OCI-LY1 (cell line): ENCODE results near the gene TMPRSS5.

Source experiments
- H2AFZ ChIP-seq: fragments of 200-600 bp; sonication (generic), shearing (Covaris generic); 2 replicates; pipeline ENCODE4 v1.6.0; 2014; ENCODE audit warnings: antibody characterized with exemption, mild to moderate bottlenecking, low read length
- H3F3A ChIP-seq: fragments of 200-600 bp; sonication (generic), shearing (Covaris generic); 2 replicates; pipeline ENCODE4 v1.6.0; 2014; ENCODE audit warnings: mild to moderate bottlenecking, antibody characterized with exemption, low read length, moderate library complexity; ENCODE audit not compliant: insufficient read depth
- H3K27ac ChIP-seq: fragments of 200-600 bp; sonication (generic); 2 replicates; pipeline ENCODE4 v1.5.1; 2014; ENCODE audit warnings: low read length, mixed run types, mild to moderate bottlenecking, low read depth; ENCODE audit not compliant: poor library complexity, severe bottlenecking
- H3K27me3 ChIP-seq: fragments of 200-600 bp; sonication (generic); 2 replicates; pipeline ENCODE4 v1.6.0; 2014; ENCODE audit warnings: antibody characterized with exemption, mild to moderate bottlenecking, low read length, moderate library complexity; ENCODE audit not compliant: insufficient read depth
- H3K36me3 ChIP-seq: fragments of 200-600 bp; sonication (generic); 2 replicates; pipeline ENCODE4 v1.6.1; 2014; ENCODE audit warnings: mild to moderate bottlenecking, antibody characterized with exemption, low read length, moderate library complexity, mixed read lengths; ENCODE audit not compliant: insufficient read depth
- H3K4me1 ChIP-seq: fragments of 200-600 bp; sonication (generic); 2 replicates; pipeline ENCODE4 v1.5.1; 2014; ENCODE audit warnings: mild to moderate bottlenecking, low read length, moderate library complexity; ENCODE audit not compliant: insufficient read depth, severe bottlenecking
- H3K4me2 ChIP-seq: fragments of 200-600 bp; sonication (generic), shearing (Covaris generic); 2 replicates; pipeline ENCODE4 v1.6.1; 2014; ENCODE audit warnings: low read length
- H3K4me3 ChIP-seq: fragments of 200-600 bp; sonication (generic); 2 replicates; pipeline ENCODE4 v1.5.1; 2014; ENCODE audit warnings: low read length, low read depth, mild to moderate bottlenecking, mixed read lengths; ENCODE audit not compliant: poor library complexity, severe bottlenecking
- H3K79me2 ChIP-seq: fragments of 200-600 bp; shearing (Covaris generic); 2 replicates; pipeline ENCODE4 v1.6.1; 2016; ENCODE audit warnings: mixed run types, low read length, mixed read lengths; ENCODE audit not compliant: insufficient read depth
- H3K9ac ChIP-seq: fragments of 200-600 bp; sonication (generic), shearing (Covaris generic); 2 replicates; pipeline ENCODE4 v1.6.1; 2014; ENCODE audit warnings: mild to moderate bottlenecking, low read length, mixed read lengths
- H3K9me2 ChIP-seq: fragments of 200-600 bp; sonication (generic), shearing (Covaris generic); 2 replicates; pipeline ENCODE4 v1.6.1; 2014; ENCODE audit warnings: low read depth, mild to moderate bottlenecking, low read length, mixed read lengths
- H3K9me3 ChIP-seq: fragments of 200-600 bp; shearing (Covaris generic); 2 replicates; pipeline ENCODE4 v1.6.1; 2014; ENCODE audit warnings: low read length, mixed read lengths
- H4K20me1 ChIP-seq: fragments of 200-600 bp; sonication (generic), shearing (Covaris generic); 2 replicates; pipeline ENCODE4 v1.6.0; 2016; ENCODE audit warnings: mild to moderate bottlenecking, low read length; ENCODE audit not compliant: insufficient read depth
- CTCF ChIP-seq: fragments of 200-600 bp; sonication (generic), shearing (Covaris generic); IDR thresholded peaks from 2 replicates; pipeline ENCODE4 v1.5.1; 2017; ENCODE audit warnings: mild to moderate bottlenecking, antibody characterized with exemption, low read length, moderate library complexity, mixed read lengths
- EZH2 ChIP-seq: fragments of 200-600 bp; sonication (generic), shearing (Covaris generic); IDR thresholded peaks from 2 replicates; pipeline ENCODE4 v1.8.0; 2017; ENCODE audit warnings: borderline replicate concordance, mixed run types, mild to moderate bottlenecking, antibody characterized with exemption, low read length, moderate library complexity, mixed read lengths

The TMPRSS5 gene

GRCh38 chr11:113690619-113691569 lies 15.2 kb downstream of the TMPRSS5 start:
- H3K9ac ChIP-seq: no peak overlapping the region
- TF ChIP-seq EZH2 (no peak), CTCF (peak; percentile 78)
- H3K4me2 ChIP-seq: no peak overlapping the region
- H3K27ac ChIP-seq: no peak overlapping the region
- H3K36me3 ChIP-seq: no peaks in the 10 kb centered on the region
- H3K4me3 ChIP-seq: no peak overlapping the region
- H3K9me2 ChIP-seq: no peaks in the 10 kb centered on the region
- H3K79me2 ChIP-seq: no peaks in the 10 kb centered on the region
- H3K27me3 ChIP-seq: no peaks in the 10 kb centered on the region
- no peaks in the 10 kb centered on the region for H3K9me3 ChIP-seq
- no peak overlapping the region for H2AFZ ChIP-seq
- H3K4me1 ChIP-seq: no peaks in the 10 kb centered on the region
- no peaks in the 10 kb centered on the region for H4K20me1 ChIP-seq
- no peaks in the 10 kb centered on the region for H3F3A ChIP-seq

GRCh38 chr11:113689768-113690618 lies 16.1 kb downstream of the TMPRSS5 start:
- H3K36me3 ChIP-seq: no peaks in the 10 kb centered on the region
- TF ChIP-seq EZH2 (no peak), CTCF (no peak)
- H3F3A ChIP-seq: no peaks in the 10 kb centered on the region
- H2AFZ ChIP-seq: no peak overlapping the region
- H3K27ac ChIP-seq: no peak overlapping the region
- H3K4me1 ChIP-seq: no peaks in the 10 kb centered on the region
- no peaks in the 10 kb centered on the region for H4K20me1 ChIP-seq
- H3K4me3 ChIP-seq: no peak overlapping the region
- H3K27me3 ChIP-seq: no peaks in the 10 kb centered on the region
- no peaks in the 10 kb centered on the region for H3K79me2 ChIP-seq
- H3K9me3 ChIP-seq: no peaks in the 10 kb centered on the region
- H3K9ac ChIP-seq: no peak overlapping the region
- no peak overlapping the region for H3K4me2 ChIP-seq
- no peaks in the 10 kb centered on the region for H3K9me2 ChIP-seq

GRCh38 chr11:113685654-113686359 lies 20.3 kb downstream of the TMPRSS5 start:
- H3K9me2 ChIP-seq: no peaks in the 10 kb centered on the region
- H4K20me1 ChIP-seq: no peaks in the 10 kb centered on the region
- no peak overlapping the region for H3K4me2 ChIP-seq
- H3K36me3 ChIP-seq: no peaks in the 10 kb centered on the region
- no peaks in the 10 kb centered on the region for H3K9me3 ChIP-seq
- no peak overlapping the region for H3K9ac ChIP-seq
- no peaks in the 10 kb centered on the region for H3K4me1 ChIP-seq
- H3K27me3 ChIP-seq: no peaks in the 10 kb centered on the region
- TF ChIP-seq CTCF (no peak), EZH2 (no peak)
- no peak overlapping the region for H3K27ac ChIP-seq
- H3K79me2 ChIP-seq: no peaks in the 10 kb centered on the region
- H3K4me3 ChIP-seq: no peak overlapping the region
- no peaks in the 10 kb centered on the region for H3F3A ChIP-seq
- H2AFZ ChIP-seq: no peak overlapping the region
